Stimulated activated CD4-positive, alpha-beta T cell treated with anti-CD3 and anti-CD28 coated beads, TNF-alpha, amount 100 ng/mL, for 24 hours (primary cell): ENCODE results near the gene CCNG2.

Source experiments
- DNase-seq, 3 experiments: peaks; one replicate each; pipeline ENCODE4 v3.0.0-alpha.2; 2020; ENCODE audit warnings: low read depth in 3 of 3

Gene CCNG2

DNA sequence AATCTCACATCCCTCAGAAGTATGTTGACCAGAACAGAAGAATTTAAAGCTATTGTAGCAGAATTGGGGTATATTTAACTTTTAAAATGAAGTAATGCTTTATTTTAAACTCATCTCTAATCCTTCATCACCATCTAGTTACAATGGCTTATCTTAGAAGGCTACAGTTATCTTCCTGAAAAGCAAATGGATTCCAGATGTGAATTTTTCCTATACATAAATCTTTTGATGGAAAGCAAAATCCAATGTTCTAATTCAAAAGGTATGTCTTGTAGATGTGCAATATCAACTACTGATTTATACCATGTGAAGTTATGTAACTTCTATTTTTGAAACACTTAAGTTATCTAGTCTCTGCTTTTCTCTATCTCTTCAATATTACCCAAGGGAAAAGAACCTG is 47.6 kb downstream of the CCNG2 start:
- DNase-seq, result no peak

DNA sequence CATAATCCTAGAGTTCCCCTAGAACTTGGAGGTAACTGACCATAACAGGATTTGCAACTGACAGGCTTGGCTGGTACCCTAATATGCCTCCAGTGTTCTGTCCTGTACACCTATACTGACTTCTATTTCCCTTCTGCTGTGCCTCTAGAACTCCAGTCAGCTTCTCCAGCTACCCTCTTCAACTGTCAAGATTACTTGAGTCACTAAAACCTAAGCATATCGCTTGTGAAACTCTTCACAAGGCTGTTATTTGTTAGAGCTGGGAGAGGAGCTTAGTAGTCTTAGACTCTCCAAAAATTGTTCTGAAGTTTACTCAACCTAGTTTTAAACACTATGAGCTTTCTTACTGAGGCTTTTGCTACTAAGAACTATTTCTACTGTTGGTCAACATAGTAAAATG is 52.0 kb downstream of the CCNG2 start:
- no peak for DNase-seq

DNA sequence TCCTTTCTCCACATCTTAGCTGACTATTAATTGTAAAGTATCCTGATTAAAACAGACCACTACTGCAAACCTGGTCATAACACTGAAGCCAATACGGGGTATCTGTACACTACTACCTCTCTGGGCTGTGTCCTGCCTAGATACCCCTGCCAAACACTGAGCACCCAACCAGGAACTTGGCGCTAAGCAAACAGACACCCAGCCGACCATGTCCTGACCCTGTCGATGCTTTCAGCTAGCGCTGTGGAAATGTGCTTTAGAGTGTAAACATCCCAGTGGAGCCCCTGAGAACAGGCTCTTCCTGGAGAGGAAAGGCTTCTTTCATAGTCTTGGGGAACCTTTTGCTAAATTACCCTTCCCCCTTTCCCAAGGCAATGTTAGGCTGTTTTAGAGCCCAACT is 52.9 kb downstream of the CCNG2 start:
- no peak for DNase-seq

DNA sequence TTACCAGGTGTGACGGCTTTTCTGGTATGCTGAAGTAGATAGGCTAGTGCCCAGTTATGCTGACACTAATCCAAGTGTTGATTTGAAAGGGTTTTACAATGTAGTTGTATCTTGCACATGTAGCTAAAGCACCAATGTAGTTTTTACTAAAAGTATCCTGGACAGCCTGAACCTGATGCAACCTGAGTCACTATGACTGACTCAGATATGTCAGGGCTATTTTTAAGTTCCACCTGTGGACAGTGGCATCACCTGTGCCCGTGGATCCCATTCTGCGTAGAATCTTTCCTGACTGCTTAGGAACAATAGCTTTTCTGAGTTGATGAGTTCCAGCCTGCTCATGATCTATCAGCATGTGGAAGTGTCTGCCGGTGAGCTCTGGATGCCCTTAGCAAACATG is 58.1 kb downstream of the CCNG2 start:
- DNase-seq, result no peak

DNA sequence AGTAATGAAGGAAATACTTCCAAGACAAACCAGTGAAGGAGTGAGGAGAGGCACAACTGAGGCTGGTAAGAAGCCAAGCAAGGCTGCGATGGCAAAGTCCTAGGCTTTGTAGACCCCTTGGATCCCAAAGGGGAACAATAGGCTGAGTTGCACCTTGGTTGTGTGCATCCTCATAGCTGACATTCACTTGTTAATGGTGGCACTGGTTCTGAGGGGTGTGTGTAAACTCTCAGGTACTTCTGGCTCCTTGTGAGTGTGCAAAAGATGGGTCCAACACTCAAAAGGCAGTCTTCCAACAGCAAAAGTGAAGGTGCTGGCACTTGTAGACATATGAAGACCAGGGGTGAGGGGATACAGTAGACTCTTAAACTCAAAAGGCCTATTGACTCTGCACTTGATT is 60.5 kb downstream of the CCNG2 start:
- DNase-seq, result no peak

DNA sequence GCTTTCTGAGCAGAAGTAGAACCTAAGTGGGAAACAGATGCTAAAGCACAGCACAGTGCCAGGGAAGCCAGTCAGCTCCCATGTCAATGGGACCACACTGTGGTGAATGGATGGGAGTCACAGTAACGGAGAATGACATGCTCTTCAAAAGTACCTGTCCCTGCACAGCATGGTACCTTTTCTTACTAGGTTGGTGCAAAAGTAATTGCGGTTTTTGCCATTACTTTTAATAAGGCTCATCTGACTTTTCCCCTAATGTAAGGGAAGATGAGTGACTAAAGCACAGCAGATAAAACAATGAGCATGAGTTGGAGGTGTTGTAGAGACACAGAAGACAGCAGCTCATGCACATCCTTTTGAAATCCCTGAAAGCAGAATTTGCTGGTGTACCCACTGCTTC is 62.3 kb downstream of the CCNG2 start:
- DNase-seq, result no peak
